H1 (cell line): ENCODE results near the gene CEP104. TPM values are rescaled to one million over a fixed set of nuclear protein-coding genes. Genes with fewer than 3 reads are reported as not detected.

Source experiments
- CTCF ChIA-PET: fragments of 300-600 bp; sonication (Branson Sonifier 250); formaldehyde crosslinking; loops from one replicate; lab custom pipeline; 2021; ENCODE audit not compliant: partially characterized antibody; lab: Charles Lee
- POLR2A ChIA-PET: fragments of 300-600 bp; sonication (Branson Sonifier 250); formaldehyde crosslinking; loops from one replicate; lab custom pipeline; 2021; ENCODE audit warnings: inconsistent platforms; ENCODE audit not compliant: partially characterized antibody; lab: Charles Lee
- DNase-seq, 2 experiments: peaks; one replicate each; pipeline versions ENCODE4 v3.0.0 to v3.0.0-alpha.2; 2010 to 2022; ENCODE audit warnings: low spot score in 2 of 2, low read depth in 1 of 2, mixed read lengths in 1 of 2
- FAIRE-seq: peaks from 2 replicates; lab custom pipeline; 2011; peaks lifted over from hg19 to GRCh38; lab: Jason Lieb, UNC
- H2AFZ ChIP-seq: 2 replicates; pipeline ENCODE4 v1.8.1; 2012; ENCODE audit warnings: low read length, inconsistent platforms
- H2AK5ac ChIP-seq: 2 replicates; pipeline ENCODE4 v1.6.1; 2013; ENCODE audit warnings: low read depth, low read length
- H2BK120ac ChIP-seq: replicated peaks from 2 replicates; pipeline ENCODE3; 2013; ENCODE audit warnings: low read depth, low read length, inconsistent platforms
- H2BK12ac ChIP-seq: 2 replicates; pipeline ENCODE4 v1.6.1; 2013; ENCODE audit warnings: low read depth, low read length
- H2BK15ac ChIP-seq: 2 replicates; pipeline ENCODE4 v1.6.1; 2013; ENCODE audit warnings: low read length
- H2BK20ac ChIP-seq: 2 replicates; pipeline ENCODE4 v1.6.1; 2013; ENCODE audit warnings: low read length
- H2BK5ac ChIP-seq: 2 replicates; pipeline ENCODE4 v1.6.1; 2013; ENCODE audit warnings: low read depth, low read length
- H3K14ac ChIP-seq: 2 replicates; pipeline ENCODE4 v1.6.1; 2013; ENCODE audit warnings: inconsistent platforms; ENCODE audit not compliant: insufficient read length
- H3K18ac ChIP-seq: 2 replicates; pipeline ENCODE4 v1.6.1; 2013; ENCODE audit warnings: low read length; ENCODE audit errors: extremely low read depth
- H3K23ac ChIP-seq: 2 replicates; pipeline ENCODE4 v1.6.1; 2013; ENCODE audit warnings: inconsistent platforms; ENCODE audit not compliant: insufficient read length
- H3K23me2 ChIP-seq: 2 replicates; pipeline ENCODE4 v1.6.1; 2013; ENCODE audit warnings: low read depth, low read length
- H3K27ac ChIP-seq: 2 replicates; pipeline ENCODE4 v1.6.1; 2011; ENCODE audit warnings: low read depth, low read length, inconsistent platforms
- H3K27me3 ChIP-seq, 4 experiments: replicated peaks in 1 of 4; 1 replicate in 1 of 4; 2 replicates in 3 of 4; pipeline versions ENCODE4 v1.6.1 to v1.8.1; 2011 to 2013; ENCODE audit warnings: low read length in 3 of 4, mild to moderate bottlenecking in 3 of 4, inconsistent platforms in 2 of 4, mixed read lengths in 2 of 4, moderate library complexity in 1 of 4; ENCODE audit not compliant: control insufficient read depth in 3 of 4, insufficient read depth in 3 of 4; ENCODE audit errors: extremely low read depth in 1 of 4
- H3K36me3 ChIP-seq, 4 experiments: 2 replicates each; pipeline versions ENCODE4 v1.6.1 to v1.8.1; 2011 to 2013; ENCODE audit warnings: mild to moderate bottlenecking in 4 of 4, low read length in 3 of 4, moderate library complexity in 2 of 4, control low read depth in 1 of 4, inconsistent platforms in 1 of 4; ENCODE audit not compliant: insufficient read depth in 4 of 4, control insufficient read depth in 2 of 4
- H3K4ac ChIP-seq: replicated peaks from 2 replicates; pipeline ENCODE3; 2013; ENCODE audit warnings: low read length, low read depth, mixed read lengths, inconsistent platforms; ENCODE audit not compliant: insufficient read length
- H3K4me1 ChIP-seq, 4 experiments: replicated peaks in 1 of 4; 1 replicate in 1 of 4; 2 replicates in 3 of 4; pipeline versions ENCODE4 v1.6.1 to v1.8.1; 2011 to 2013; ENCODE audit warnings: low read length in 3 of 4, inconsistent platforms in 2 of 4, mixed read lengths in 1 of 4; ENCODE audit not compliant: insufficient read depth in 4 of 4, control insufficient read depth in 3 of 4
- H3K4me2 ChIP-seq, 2 experiments: 2 replicates each; pipeline versions ENCODE4 v1.6.1 to v1.8.1; 2011 to 2013; ENCODE audit warnings: low read depth in 2 of 2, low read length in 2 of 2, control low read depth in 1 of 2, inconsistent platforms in 1 of 2, mild to moderate bottlenecking in 1 of 2; ENCODE audit not compliant: insufficient read depth in 1 of 2
- H3K4me3 ChIP-seq, 4 experiments: fragments of 200-600, 300-600 bp in 1 of 4; sonication (generic), shearing (Covaris generic), sonication (Bioruptor Twin) in 1 of 4; 2 replicates each; pipeline versions ENCODE4 v1.5.1 to v1.8.1; 2011 to 2016; ENCODE audit warnings: low read length in 4 of 4, low read depth in 3 of 4, control low read depth in 2 of 4, inconsistent platforms in 2 of 4, mild to moderate bottlenecking in 2 of 4, mixed read lengths in 1 of 4, moderate library complexity in 1 of 4; ENCODE audit not compliant: insufficient read depth in 2 of 4; ENCODE audit errors: extremely low read depth in 1 of 4
- H3K56ac ChIP-seq: replicated peaks from 2 replicates; pipeline ENCODE3; 2013; ENCODE audit warnings: low read depth, mild to moderate bottlenecking, mixed read lengths, low read length, inconsistent platforms; ENCODE audit not compliant: insufficient read length
- H3K79me1 ChIP-seq: 2 replicates; pipeline ENCODE4 v1.6.1; 2013; ENCODE audit warnings: low read depth, low read length, control low read depth
- H3K79me2 ChIP-seq, 2 experiments: 2 replicates each; pipeline versions ENCODE4 v1.6.1 to v1.8.1; 2012 to 2013; ENCODE audit warnings: low read length in 2 of 2, mild to moderate bottlenecking in 2 of 2, inconsistent platforms in 1 of 2; ENCODE audit not compliant: insufficient read depth in 2 of 2, control insufficient read depth in 1 of 2
- H3K9ac ChIP-seq, 4 experiments: replicated peaks in 1 of 4; 1 replicate in 1 of 4; 2 replicates in 3 of 4; pipeline versions ENCODE4 v1.6.1 to v1.8.1; 2011 to 2013; ENCODE audit warnings: low read depth in 3 of 4, low read length in 3 of 4, control low read depth in 2 of 4, mild to moderate bottlenecking in 2 of 4, moderate library complexity in 2 of 4, inconsistent platforms in 1 of 4; ENCODE audit errors: extremely low read depth in 1 of 4
- H3K9me3 ChIP-seq, 2 experiments: 2 replicates each; pipeline versions ENCODE4 v1.6.1 to v1.8.1; 2012 to 2013; ENCODE audit warnings: mild to moderate bottlenecking in 2 of 2, moderate library complexity in 2 of 2, control low read depth in 1 of 2, inconsistent platforms in 1 of 2, low read depth in 1 of 2, low read length in 1 of 2, mixed read lengths in 1 of 2; ENCODE audit not compliant: insufficient read depth in 2 of 2
- H4K20me1 ChIP-seq, 2 experiments: replicated peaks in 1 of 2; 2 replicates each; pipeline versions ENCODE3 to v1.8.1; 2011 to 2013; ENCODE audit warnings: inconsistent platforms in 2 of 2, low read length in 2 of 2, mild to moderate bottlenecking in 1 of 2; ENCODE audit not compliant: insufficient read depth in 2 of 2, control insufficient read depth in 1 of 2
- H4K5ac ChIP-seq: 2 replicates; pipeline ENCODE4 v1.6.1; 2013; ENCODE audit warnings: low read length, low read depth, mixed read lengths, inconsistent platforms; ENCODE audit not compliant: insufficient read length
- H4K8ac ChIP-seq: 2 replicates; pipeline ENCODE4 v1.8.0; 2013; ENCODE audit warnings: mild to moderate bottlenecking, moderate library complexity, low read length, inconsistent platforms; ENCODE audit not compliant: insufficient read depth; ENCODE audit errors: extremely low read depth
- H4K91ac ChIP-seq: replicated peaks from 2 replicates; pipeline ENCODE3; 2013; ENCODE audit warnings: low read length, mixed read lengths, inconsistent platforms; ENCODE audit not compliant: insufficient read length
- CHD2 ChIP-seq: IDR thresholded peaks from 2 replicates; pipeline ENCODE4 v1.6.1; 2012; ENCODE audit warnings: low read length, improper control_type of control experiment
- PHF8 ChIP-seq: fragments of 200-600 bp; sonication (generic); conservative IDR thresholded peaks from 2 replicates; pipeline ENCODE4 v1.7.1; 2012; ENCODE audit warnings: low read depth, mild to moderate bottlenecking, inconsistent platforms, low read length, moderate library complexity
- RAD21 ChIP-seq, 2 experiments: IDR thresholded peaks in 1 of 2; conservative IDR thresholded peaks in 1 of 2; 2 replicates each; pipeline ENCODE4 v1.6.1; 2011; ENCODE audit warnings: low read depth in 2 of 2, low read length in 2 of 2, improper control_type of control experiment in 1 of 2, inconsistent platforms in 1 of 2, mild to moderate bottlenecking in 1 of 2, moderate library complexity in 1 of 2
- RBBP5 ChIP-seq: IDR thresholded peaks from 2 replicates; pipeline ENCODE4 v1.7.1; 2012; ENCODE audit warnings: low read depth, mild to moderate bottlenecking, inconsistent platforms, low read length, moderate library complexity, borderline replicate concordance
- RNF2 ChIP-seq: fragments of 200-900, 300-1000 bp; sonication (generic); IDR thresholded peaks from 2 replicates; pipeline ENCODE4 v1.7.1; 2016; ENCODE audit warnings: borderline replicate concordance, low read depth, mild to moderate bottlenecking, antibody characterized with exemption, low read length; ENCODE audit not compliant: poor library complexity, severe bottlenecking; ENCODE audit errors: missing control alignments
- RXRA ChIP-seq: IDR thresholded peaks from 2 replicates; pipeline ENCODE4 v1.6.1; 2011; ENCODE audit warnings: low read depth, mild to moderate bottlenecking, low read length, moderate library complexity; ENCODE audit not compliant: insufficient read depth
- SIX5 ChIP-seq: IDR thresholded peaks from 2 replicates; pipeline ENCODE4 v1.6.1; 2011; ENCODE audit warnings: mild to moderate bottlenecking, low read depth, low read length
- SUZ12 ChIP-seq: fragments of 200-600 bp; sonication (generic); IDR thresholded peaks from 2 replicates; pipeline ENCODE4 v1.6.1; 2012; ENCODE audit warnings: mild to moderate bottlenecking, inconsistent platforms, low read length, moderate library complexity, mixed read lengths
- TAF1 ChIP-seq: IDR thresholded peaks from 2 replicates; pipeline ENCODE4 v1.6.1; 2011; ENCODE audit warnings: mild to moderate bottlenecking, low read depth, low read length
- TEAD4 ChIP-seq: IDR thresholded peaks from 2 replicates; pipeline ENCODE4 v1.6.1; 2012; ENCODE audit warnings: low read depth, low read length, inconsistent platforms, mixed read lengths
- USF2 ChIP-seq: IDR thresholded peaks from 2 replicates; pipeline ENCODE4 v1.6.1; 2011; ENCODE audit warnings: low read length, improper control_type of control experiment
- YY1 ChIP-seq: IDR thresholded peaks from 2 replicates; pipeline ENCODE4 v1.6.1; 2011; ENCODE audit warnings: low read depth, mild to moderate bottlenecking, low read length
- ZNF274 ChIP-seq: IDR thresholded peaks from 2 replicates; pipeline ENCODE4 v1.7.0; 2012; ENCODE audit warnings: low read length, borderline replicate concordance; ENCODE audit errors: extremely low read depth
- WGBS, 2 experiments: shearing (Covaris generic) in 1 of 2; methylation state at CpG; one replicate each; pipeline versions ENCODE4 v1.1.6 to v1.1.7; 2013 to 2015; ENCODE audit warnings: low lambda C conversion rate in 2 of 2, mixed read lengths in 2 of 2, inconsistent platforms in 1 of 2, low coverage in 1 of 2, missing lambda C conversion rate in 1 of 2; ENCODE audit not compliant: insufficient replicate concordance in 2 of 2, insufficient coverage in 1 of 2, insufficient read length in 1 of 2; ENCODE audit errors: extremely low coverage in 1 of 2, missing lambda C conversion rate in 1 of 2; 5-methylcytosine and 5-hydroxymethylcytosine counted together
- polyA plus RNA-seq, 7 experiments: library from polyadenylated mRNA; depleted of rRNA in 3 of 7; stranded (reverse) in 5 of 7; unstranded in 2 of 7; fragments of >200 nt in 5 of 7; fragments of 200-250 nt in 2 of 7; gene quantifications; 1 replicate in 5 of 7; 2 replicates in 1 of 7; 4 replicates in 1 of 7; pipeline versions ENCODE4 v1.2.1 to v1.2.3, GENCODE V29; 2011 to 2013; ENCODE audit warnings: missing spikeins in 2 of 7, mixed read lengths in 2 of 7
- total RNA-seq: library from RNA; stranded (reverse); fragmentation: NEBNext Ultra II Directional; extraction: Animal tissue kit (Norgen Biotek cat#: 25700); gene quantifications from 2 replicates; pipeline ENCODE4 v1.2.1, GENCODE V29; 2021

Gene CEP104
- total and polyA plus RNA-seq, 2 of the 8 experiments (the other 6 are each of a cell fraction or from before 2014, with no cell fraction given): 8.0 to 43.9 TPM

- Histone ChIP-seq H3K4me2 (no peak overlapping the region), H3K27ac (no peak overlapping the region), H2BK5ac (no peak overlapping the region), H3K4me3 (no peak overlapping the region), H4K91ac (no peak overlapping the region), H4K8ac (no peak overlapping the region), H4K20me1 (peaks cover 2% of the 10 kb centered on the region in 2 experiments), H2AK5ac (no peak overlapping the region), H3K18ac (no peak overlapping the region), H2BK120ac (no peak overlapping the region), H2BK12ac (no peak overlapping the region), H3K56ac (no peak overlapping the region), H3K23ac (no peak overlapping the region), H4K5ac (no peak overlapping the region), H3K79me1 (no peaks in the 10 kb centered on the region), H3K36me3 (peaks cover 3 to 8% (median 6%) of the 10 kb centered on the region in 4 experiments; a peak in 6 of 8 replicates), H3K9ac (no peak overlapping the region), H3K79me2 (no peaks in the 10 kb centered on the region), H3K27me3 (no peaks in the 10 kb centered on the region), H3K4me1 (no peaks in the 10 kb centered on the region), H2BK20ac (no peak overlapping the region), H3K14ac (no peak overlapping the region), H3K4ac (no peak overlapping the region), H3K23me2 (no peaks in the 10 kb centered on the region), H2BK15ac (no peak overlapping the region), H2AFZ (no peak overlapping the region), H3K9me3 (no peaks in the 10 kb centered on the region)
- CTCF ChIA-PET: interaction anchor here (1.0 to 2.7 kb wide), 4 partner anchors 12 to 29 kb away, joined by 3 to 5 read pairs (median 4); partner anchors contain the start of genes CEP104 and DFFB
- FAIRE-seq (no peak), DNase-seq (no peak)
- POLR2A ChIA-PET: no interaction called here
- 88% methylated on average over 13 of the region's 13 CpGs; no CpG with 5 or more reads in 1 of the 2 experiments for WGBS, 2 experiments
- no peak for TF ChIP-seq RAD21 (IDR thresholded peaks at IDR 0.05 in 1 of 2, conservative IDR thresholded peaks at IDR 0.05 in 1 of 2; ENCODE audit: low read depth in 2 of 2, low read length in 2 of 2)
- no peak for TF ChIP-seq YY1
- no peak for TF ChIP-seq SIX5
- no peak for TF ChIP-seq SUZ12
- no peak for TF ChIP-seq TEAD4
- TF ChIP-seq USF2: no peak
- TF ChIP-seq RNF2: no peak
- no peak for TF ChIP-seq PHF8
- TF ChIP-seq CHD2: no peak
- TF ChIP-seq RBBP5: no peak
- TF ChIP-seq TAF1: no peak
- TF ChIP-seq RXRA: no peak
- no peak for TF ChIP-seq ZNF274
Measured at GRCh38 chr1:3884966-3885365, 28.0 kb upstream of the CEP104 start.
